Tibial nerve (tissue), 4 donors: ENCODE measurements around the gene SPTBN4. TPM values are rescaled to one million over a fixed set of nuclear protein-coding genes. Genes with fewer than 3 reads are reported as not detected.
"Not testable (repeated sequence)": the region's sequence is repeated elsewhere in the genome, so short reads cannot be mapped to it uniquely, and the experiment has no call there.

Experiments used
- DNase-seq, 2 donors: peaks; one replicate each; pipeline ENCODE4 v3.0.0-alpha.2; 2019; ENCODE audit warnings: low spot score in 2 of 2
- H3K27ac ChIP-seq, 4 donors: fragments of 200-600 bp; sonication (generic) in 3 of 4; one replicate each; pipeline ENCODE4 v1.5.1; 2017 to 2019; ENCODE audit warnings: mild to moderate bottlenecking in 1 of 4
- H3K27me3 ChIP-seq, 2 donors: fragments of 200-600 bp; sonication (generic) in 1 of 2; one replicate each; pipeline versions ENCODE4 v1.5.1 to v1.6.0; 2017 to 2019
- H3K36me3 ChIP-seq, 3 donors: fragments of 200-600 bp; sonication (generic); one replicate each; pipeline ENCODE4 v1.5.1; 2018 to 2019
- H3K4me1 ChIP-seq, 4 donors: fragments of 200-600 bp; sonication (generic) in 3 of 4; one replicate each; pipeline ENCODE4 v1.5.1; 2017 to 2019
- H3K4me3 ChIP-seq, 4 donors: fragments of 200-600 bp; sonication (generic) in 3 of 4; one replicate each; pipeline ENCODE4 v1.5.1; 2017 to 2019; ENCODE audit warnings: mild to moderate bottlenecking in 1 of 4, moderate library complexity in 1 of 4
- H3K9me3 ChIP-seq, 4 donors: fragments of 200-600 bp; sonication (generic) in 3 of 4; one replicate each; pipeline ENCODE4 v1.5.1; 2017 to 2019
- CTCF ChIP-seq, 5 experiments: fragments of 200-600 bp in 3 of 5; fragments of 450-650 bp in 2 of 5; sonication (generic) in 3 of 5; IDR thresholded peaks; one replicate each; pipeline ENCODE4 v1.5.1; 2016 to 2019; ENCODE audit warnings: antibody characterized with exemption in 5 of 5, mild to moderate bottlenecking in 3 of 5, moderate library complexity in 2 of 5
- EP300 ChIP-seq, 2 donors: sonication (generic); formaldehyde crosslinking; IDR thresholded peaks; one replicate each; pipeline ENCODE4 v1.6.1; 2017; ENCODE audit warnings: antibody characterized with exemption in 2 of 2, mild to moderate bottlenecking in 1 of 2
- POLR2A ChIP-seq, 2 donors: fragments of 450-650 bp; IDR thresholded peaks; one replicate each; pipeline ENCODE4 v1.6.1; 2017; ENCODE audit warnings: antibody characterized with exemption in 2 of 2, mild to moderate bottlenecking in 2 of 2, moderate library complexity in 2 of 2
- WGBS, 2 donors: methylation state at CpG; one replicate each; pipeline ENCODE4 v1.1.5; 2018; 5-methylcytosine and 5-hydroxymethylcytosine counted together
- total RNA-seq, 4 donors: library from RNA; depleted of rRNA; stranded (reverse); fragments of >200 nt; gene quantifications; one replicate each; pipeline ENCODE4 v1.1.0, GENCODE V29; 2016

SPTBN4 gene
- total RNA-seq, 4 donors from 2014 or later, result 14.9 to 24.0 (median 19.7) TPM

GRCh38 chr19:40539070-40539469 lies 72.3 kb downstream of the SPTBN4 start:
- WGBS, 2 donors, result 59 to 75% methylated on average over 2 to 3 of the region's 4 CpGs
- peaks cover 0 to 5% (median 0%) of the 10 kb centered on the region in 4 donors for H3K9me3 ChIP-seq

GRCh38 chr19:40542202-40542859 lies 75.5 kb downstream of the SPTBN4 start:
- no peak overlapping the region for H3K4me3 ChIP-seq
- no peak overlapping the region for H3K27ac ChIP-seq
- peaks cover 0 to 13% (median 0%) of the 10 kb centered on the region in 3 donors for H3K36me3 ChIP-seq
- 63 to 69% methylated on average over 6 of the region's 6 CpGs for WGBS, 2 donors
- no peak for DNase-seq
- no peaks in the 10 kb centered on the region for H3K27me3 ChIP-seq
- H3K4me1 ChIP-seq, result peaks cover 0 to 5% (median 0%) of the 10 kb centered on the region in 4 donors
- H3K9me3 ChIP-seq, result peaks cover 0 to 9% (median 0%) of the 10 kb centered on the region in 4 donors
- TF ChIP-seq POLR2A (IDR thresholded peaks at IDR 0.05), result no peak
- TF ChIP-seq EP300 (IDR thresholded peaks at IDR 0.05), result no peak
- TF ChIP-seq CTCF (IDR thresholded peaks at IDR 0.05), result no peak

More at GRCh38 chr19:40539070-40539469, 72.3 kb downstream of the SPTBN4 start:
- H3K4me1 ChIP-seq, result peaks cover 0 to 5% (median 0%) of the 10 kb centered on the region in 4 donors
- H3K36me3 ChIP-seq, result peaks cover 0 to 9% (median 0%) of the 10 kb centered on the region in 3 donors
- H3K4me3 ChIP-seq, result no peak overlapping the region
- H3K27me3 ChIP-seq, result no peaks in the 10 kb centered on the region
- no peak for TF ChIP-seq POLR2A (IDR thresholded peaks at IDR 0.05)
- no peak for TF ChIP-seq EP300 (IDR thresholded peaks at IDR 0.05)
- TF ChIP-seq CTCF (IDR thresholded peaks at IDR 0.05), result no peak
- no peak overlapping the region for H3K27ac ChIP-seq
- no peak for DNase-seq

- H3K36me3 ChIP-seq, result peaks cover 0 to 13% (median 0%) of the 10 kb centered on the region in 3 donors
- 91 to 92% methylated on average over 6 of the region's 6 CpGs for WGBS, 2 donors
- H3K9me3 ChIP-seq, result peaks cover 0 to 9% (median 0%) of the 10 kb centered on the region in 4 donors
- no peak for DNase-seq
- no peak for TF ChIP-seq EP300 (IDR thresholded peaks at IDR 0.05)
- no peak for TF ChIP-seq CTCF (IDR thresholded peaks at IDR 0.05)
- TF ChIP-seq POLR2A (IDR thresholded peaks at IDR 0.05), result no peak
- no peaks in the 10 kb centered on the region for H3K27me3 ChIP-seq
- H3K27ac ChIP-seq, result no peak overlapping the region
- no peak overlapping the region for H3K4me3 ChIP-seq
- H3K4me1 ChIP-seq, result peaks cover 0 to 5% (median 0%) of the 10 kb centered on the region in 4 donors
Measured at GRCh38 chr19:40543029-40543597, 76.3 kb downstream of the SPTBN4 start.

GRCh38 chr19:40546153-40546841 lies 79.5 kb downstream of the SPTBN4 start:
- not testable (repeated sequence) for H3K27ac ChIP-seq, H3K4me3 ChIP-seq, H3K9me3 ChIP-seq, H3K4me1 ChIP-seq, DNase-seq
- peaks cover 0 to 13% (median 0%) of the 10 kb centered on the region in 3 donors for H3K36me3 ChIP-seq
- peaks cover 0 to 20% of the 10 kb centered on the region in 2 donors for H3K27me3 ChIP-seq
- 86 to 91% methylated on average over 3 of the region's 3 CpGs for WGBS, 2 donors

- H3K27me3 ChIP-seq, result peaks cover 0 to 20% of the 10 kb centered on the region in 2 donors
- H3K4me1 ChIP-seq, H3K4me3 ChIP-seq, H3K9me3 ChIP-seq, DNase-seq, H3K27ac ChIP-seq: not testable (repeated sequence)
- WGBS, 2 donors, result 89 to 93% methylated on average over 4 of the region's 4 CpGs
- peaks cover 0 to 13% (median 0%) of the 10 kb centered on the region in 3 donors for H3K36me3 ChIP-seq
Measured at GRCh38 chr19:40547190-40547589, 80.4 kb downstream of the SPTBN4 start.

GRCh38 chr19:40547836-40548235 lies 81.0 kb downstream of the SPTBN4 start:
- WGBS, 2 donors, result 94 to 96% methylated on average over 1 of the region's 1 CpG
- Histone ChIP-seq H3K4me1 (peaks cover 0 to 5% (median 2%) of the 10 kb centered on the region in 4 donors), H3K27ac (no peak overlapping the region), H3K9me3 (peaks cover 0 to 9% (median 0%) of the 10 kb centered on the region in 4 donors), H3K4me3 (no peak overlapping the region), H3K27me3 (peaks cover 0 to 20% of the 10 kb centered on the region in 2 donors), H3K36me3 (peaks cover 0 to 13% (median 0%) of the 10 kb centered on the region in 3 donors)
- TF ChIP-seq POLR2A (IDR thresholded peaks at IDR 0.05) (no peak), EP300 (IDR thresholded peaks at IDR 0.05) (no peak), CTCF (IDR thresholded peaks at IDR 0.05) (no peak)
- DNase-seq, result no peak
